IPS DF 4.7 (cell line): Measurements from ENCODE around the gene PAF1.

Source experiments
- DNase-seq: peaks from one replicate; pipeline ENCODE4 v3.0.0-alpha.2; 2013; ENCODE audit warnings: low spot score; ENCODE audit errors: extremely low read depth

The PAF1 gene

DNA sequence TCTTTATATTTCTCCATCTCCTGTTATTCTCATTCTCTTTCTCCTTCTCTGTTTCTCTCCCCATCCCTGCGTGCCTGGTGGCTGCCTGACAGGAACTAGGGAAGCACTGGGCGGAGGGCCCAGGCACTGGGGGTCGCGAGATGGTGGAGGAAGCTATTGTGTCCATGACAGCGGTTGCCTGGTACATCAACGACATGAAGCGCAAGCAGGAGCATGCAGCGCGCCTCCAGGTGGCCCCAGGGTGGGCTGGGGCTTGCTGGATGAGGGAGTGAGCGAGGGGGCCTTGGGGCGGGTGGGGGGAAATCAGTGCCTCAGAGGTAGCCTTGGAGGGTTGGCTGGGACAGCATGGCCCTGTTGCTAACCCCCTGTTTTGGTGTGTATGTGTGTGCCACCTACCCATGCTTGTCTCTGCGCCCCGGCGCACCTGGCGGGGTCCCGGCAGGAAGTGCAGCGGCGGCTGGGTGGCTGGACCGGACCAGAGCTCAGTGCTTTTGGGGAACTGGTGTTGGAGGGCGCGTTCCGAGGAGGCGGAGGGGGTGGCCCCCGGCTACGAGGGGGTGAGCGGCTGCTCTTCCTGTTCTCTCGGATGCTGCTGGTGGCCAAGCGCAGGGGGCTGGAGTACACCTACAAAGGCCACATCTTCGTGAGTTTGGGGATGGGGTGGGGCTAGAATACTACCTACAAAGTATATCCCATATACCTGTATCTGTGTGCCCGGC is 26.7 kb upstream of the PAF1 start:
- DNase-seq: no peak

- DNase-seq: no peak
Measured at GRCh38 chr19:39416152-39417120, 25.5 kb upstream of the PAF1 start.

GRCh38 chr19:39415111-39416046 is 24.5 kb upstream of the PAF1 start:
- no peak for DNase-seq

DNA sequence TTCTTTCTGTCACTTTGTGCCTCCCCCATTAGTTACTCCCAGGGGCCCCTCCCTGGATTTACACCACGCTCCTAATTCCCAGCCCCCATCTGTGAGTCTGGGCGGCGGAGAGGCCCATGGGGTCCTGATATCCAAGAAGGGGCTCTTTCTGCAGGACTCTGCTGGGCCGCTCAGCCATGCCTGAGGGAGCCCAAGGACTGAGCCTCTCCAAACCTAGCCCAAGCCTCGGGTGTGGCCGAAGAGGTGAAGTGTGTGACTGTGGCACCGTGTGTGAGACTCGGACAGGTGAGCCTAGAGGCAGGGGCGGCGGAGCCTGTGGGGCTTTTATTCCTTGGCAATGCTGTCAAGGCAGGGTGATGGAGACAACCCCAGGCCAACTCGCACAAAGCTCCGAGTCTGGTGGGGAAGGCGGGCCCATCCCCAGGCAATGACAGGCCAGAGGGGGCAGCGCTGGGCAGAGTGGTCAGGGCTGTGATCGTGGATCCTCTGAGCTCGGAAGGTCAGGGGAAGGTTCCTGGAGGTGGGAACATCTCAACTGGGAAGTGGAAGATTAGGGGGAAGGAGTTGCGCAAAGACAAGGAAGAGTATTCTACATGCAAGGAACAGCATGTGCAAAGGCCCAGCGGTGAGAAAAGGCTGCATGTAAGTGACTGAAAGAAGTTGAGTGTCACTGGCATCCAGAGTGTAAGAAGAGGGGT is 23.2 kb upstream of the PAF1 start:
- no peak for DNase-seq

GRCh38 chr19:39413272-39413910 is 22.5 kb upstream of the PAF1 start:
- no peak for DNase-seq

- DNase-seq: no peak
Measured at GRCh38 chr19:39412867-39413271, 22.0 kb upstream of the PAF1 start.

DNA sequence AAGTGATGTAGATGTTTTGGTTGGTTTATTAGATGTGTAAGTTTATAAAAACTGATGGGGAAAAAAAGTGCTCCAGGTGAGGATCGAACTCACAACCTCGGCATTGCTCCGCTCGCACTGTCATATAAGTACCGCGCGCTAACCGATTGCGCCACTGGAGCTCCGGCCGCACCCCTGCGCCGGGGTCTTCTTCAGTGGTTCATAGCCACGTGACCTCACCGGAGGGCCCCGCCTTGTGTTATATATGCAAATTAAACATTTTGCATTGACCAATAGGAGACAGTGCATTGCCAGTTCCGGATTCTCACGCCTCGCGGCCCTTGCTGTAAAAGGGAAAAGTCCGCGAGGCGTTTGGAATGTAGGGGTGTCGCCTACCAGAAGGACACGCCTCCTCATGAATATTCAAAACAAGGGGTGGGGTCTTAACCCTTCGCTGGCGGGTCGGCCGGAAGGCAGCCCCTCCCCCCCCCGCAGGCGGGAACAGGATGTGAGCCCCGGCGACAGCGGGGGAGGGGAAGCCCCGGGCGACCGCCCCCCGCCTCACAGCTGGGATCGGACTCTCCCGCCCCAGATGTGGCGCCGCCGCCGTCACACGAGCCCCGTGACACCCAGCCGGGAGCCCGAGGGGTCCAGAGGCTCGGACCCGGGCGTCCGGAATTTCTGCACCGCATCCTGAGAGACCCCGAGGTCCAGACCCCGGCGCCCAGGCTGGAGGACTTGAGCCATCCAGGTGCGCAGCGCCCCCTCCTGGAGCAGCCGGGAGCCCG is 21.4 kb upstream of the PAF1 start, which contains the start of gene PLEKHG2:
TSS of gene PLEKHG2 (plus strand) at position 570 of the 767 bp plus-strand sequence. CDS start 1,418 bp downstream, outside the sequence.
- DNase-seq: no peak

- no peak for DNase-seq
Measured at GRCh38 chr19:39411832-39412099, 20.9 kb upstream of the PAF1 start.

DNA sequence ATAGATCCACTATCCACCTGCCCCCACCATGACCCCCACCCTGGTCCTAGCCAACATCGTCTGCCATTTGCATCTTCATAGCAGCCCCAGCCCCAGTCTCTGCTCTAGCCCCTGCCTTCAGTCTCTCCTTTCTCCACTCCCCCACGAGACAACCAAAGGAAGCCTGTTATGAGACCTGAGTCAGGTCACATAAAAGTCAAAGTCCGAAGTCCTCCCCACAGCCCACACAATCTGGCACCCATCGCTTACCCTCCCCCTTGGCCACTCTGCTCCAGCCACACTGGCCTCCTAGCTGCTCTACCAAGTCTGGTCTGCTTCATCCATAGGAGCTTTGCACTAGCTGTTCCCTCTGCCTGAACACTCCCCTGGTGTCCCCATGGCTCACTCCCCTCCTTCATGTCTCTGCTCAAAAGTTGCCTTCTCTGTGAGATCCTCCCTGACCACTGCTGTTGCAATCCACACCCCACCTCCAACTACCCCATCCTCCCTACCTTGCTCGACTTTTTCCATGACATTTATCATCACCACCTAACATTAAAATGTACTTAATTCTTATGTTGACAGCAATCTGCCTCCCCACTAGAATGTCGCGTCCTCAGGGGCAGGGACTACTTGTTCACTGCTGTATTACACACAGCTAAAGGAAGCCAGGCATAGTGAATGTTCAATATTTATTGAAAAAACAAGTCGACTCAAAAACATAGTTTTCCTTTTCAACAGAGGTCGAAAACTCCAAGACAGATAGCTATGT is 20.4 kb upstream of the PAF1 start:
- DNase-seq: no peak

DNA sequence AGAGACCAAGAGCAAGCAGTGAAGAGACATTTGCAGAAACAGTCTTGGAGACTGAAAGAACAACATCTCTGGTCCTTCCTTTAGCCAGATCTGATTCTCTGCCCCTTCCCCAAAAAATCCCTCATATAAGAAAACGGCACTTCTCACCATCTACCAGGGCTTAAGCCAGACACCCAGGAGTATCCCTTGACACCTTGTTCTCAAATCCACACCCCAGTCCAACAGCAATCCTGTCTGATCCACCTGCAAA is 19.9 kb upstream of the PAF1 start:
- DNase-seq: no peak

- DNase-seq: no peak
Measured at GRCh38 chr19:39410017-39410830, 19.3 kb upstream of the PAF1 start.

DNA sequence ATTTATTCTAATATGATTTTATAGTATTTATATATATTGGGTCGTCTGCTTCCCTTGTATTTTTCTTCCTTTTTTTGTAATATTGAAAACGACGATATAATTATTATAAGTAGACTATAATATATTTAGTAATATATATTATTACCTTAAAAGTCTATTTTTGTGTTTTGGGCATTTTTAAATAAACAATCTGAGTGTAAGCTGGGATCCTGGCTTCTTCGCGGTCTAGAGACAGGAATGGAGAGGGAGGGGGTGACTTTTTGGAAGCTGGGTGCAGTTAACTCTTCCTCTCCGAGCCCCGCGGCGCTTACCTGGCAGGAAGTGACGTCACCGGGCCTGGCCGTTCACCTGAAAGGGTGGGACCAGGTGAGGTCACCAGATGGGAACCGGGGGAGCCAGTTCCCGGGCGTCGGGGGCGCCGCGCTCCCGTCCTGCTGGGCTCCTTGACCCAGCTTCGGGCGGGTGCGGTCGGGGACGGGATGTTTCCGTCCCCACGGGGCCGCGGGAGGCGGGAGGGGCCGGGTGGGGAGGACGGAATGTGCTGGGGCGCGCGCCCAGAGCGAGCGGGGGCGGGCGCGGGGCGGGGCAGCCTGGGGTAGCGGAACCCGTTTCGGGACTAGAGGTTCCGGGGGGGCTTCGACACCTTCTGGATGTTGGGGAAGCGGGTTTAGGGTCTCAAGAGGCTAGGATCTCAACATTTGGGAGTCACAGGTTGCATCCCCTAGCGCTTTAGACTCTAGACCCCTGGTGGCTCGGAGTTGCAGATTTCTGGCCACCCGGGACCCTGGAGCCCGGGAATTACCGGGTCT is 18.5 kb upstream of the PAF1 start:
- DNase-seq: no peak

- no peak for DNase-seq
Measured at GRCh38 chr19:39408392-39409207, 17.7 kb upstream of the PAF1 start.

- DNase-seq: no peak
Measured at GRCh38 chr19:39407660-39408391, 16.9 kb upstream of the PAF1 start.

- DNase-seq: no peak
Measured at GRCh38 chr19:39407410-39407659, 16.4 kb upstream of the PAF1 start.

DNA sequence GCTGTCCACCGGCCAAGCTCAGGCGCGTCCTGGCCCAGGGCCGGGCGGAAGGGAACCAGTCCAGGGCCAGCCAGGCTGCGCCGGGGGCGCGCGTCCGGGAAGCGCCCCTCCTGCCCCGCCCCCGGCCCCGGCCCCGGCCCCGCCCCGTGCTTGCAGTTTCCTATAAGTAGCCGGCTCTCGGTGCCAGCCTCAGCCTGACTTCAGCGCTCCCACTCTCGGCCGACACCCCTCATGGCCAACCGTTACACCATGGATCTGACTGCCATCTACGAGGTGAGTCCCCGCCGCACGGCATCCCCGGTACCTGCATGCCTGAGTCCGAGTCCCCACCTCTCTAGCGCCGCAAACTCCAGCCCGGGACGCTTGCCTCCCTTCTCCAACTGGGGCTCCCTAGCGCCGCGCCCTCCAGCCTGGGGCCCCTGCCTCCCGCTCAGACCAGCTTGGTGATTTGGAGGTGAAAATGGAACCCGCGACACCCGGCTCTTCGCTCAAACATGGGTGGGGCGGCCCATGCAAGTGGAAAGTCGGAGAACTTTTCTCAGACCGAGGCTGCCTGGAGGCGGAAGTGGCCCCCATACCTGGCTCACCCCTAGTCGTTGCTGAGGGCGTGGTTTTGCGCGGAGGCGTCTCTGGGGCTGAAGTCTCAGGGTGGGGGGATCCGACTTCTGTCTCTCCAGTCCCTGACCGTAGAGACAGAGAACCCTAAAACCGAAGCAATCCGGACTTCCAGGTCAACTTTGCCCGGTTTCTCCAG is 15.9 kb upstream of the PAF1 start, which contains the start of gene ZFP36:
TSS of gene ZFP36 (plus strand) at position 192 of the 754 bp plus-strand sequence. CDS start at position 250, 58 bp downstream.
- no peak for DNase-seq
